ENCODE measurements around the gene GABRB2.

The GABRB2 gene

GRCh38 chr5:161269125-161269524 is 277.4 kb downstream of the GABRB2 start:
- TF ChIP-seq, protein P1, sequence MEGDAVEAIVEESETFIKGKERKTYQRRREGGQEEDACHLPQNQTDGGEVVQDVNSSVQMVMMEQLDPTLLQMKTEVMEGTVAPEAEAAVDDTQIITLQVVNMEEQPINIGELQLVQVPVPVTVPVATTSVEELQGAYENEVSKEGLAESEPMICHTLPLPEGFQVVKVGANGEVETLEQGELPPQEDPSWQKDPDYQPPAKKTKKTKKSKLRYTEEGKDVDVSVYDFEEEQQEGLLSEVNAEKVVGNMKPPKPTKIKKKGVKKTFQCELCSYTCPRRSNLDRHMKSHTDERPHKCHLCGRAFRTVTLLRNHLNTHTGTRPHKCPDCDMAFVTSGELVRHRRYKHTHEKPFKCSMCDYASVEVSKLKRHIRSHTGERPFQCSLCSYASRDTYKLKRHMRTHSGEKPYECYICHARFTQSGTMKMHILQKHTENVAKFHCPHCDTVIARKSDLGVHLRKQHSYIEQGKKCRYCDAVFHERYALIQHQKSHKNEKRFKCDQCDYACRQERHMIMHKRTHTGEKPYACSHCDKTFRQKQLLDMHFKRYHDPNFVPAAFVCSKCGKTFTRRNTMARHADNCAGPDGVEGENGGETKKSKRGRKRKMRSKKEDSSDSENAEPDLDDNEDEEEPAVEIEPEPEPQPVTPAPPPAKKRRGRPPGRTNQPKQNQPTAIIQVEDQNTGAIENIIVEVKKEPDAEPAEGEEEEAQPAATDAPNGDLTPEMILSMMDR (IDR thresholded peaks at IDR 0.05; ENCODE audit: low read depth, low read length) = no peak
- Histone ChIP-seq H3K36me3 (no peaks in the 10 kb centered on the region), H3K4me1 (no peaks in the 10 kb centered on the region), H3K4me3 (ENCODE audit: low read depth, low read length) (no peak overlapping the region), H3K27me3 (no peaks in the 10 kb centered on the region), H3K9me3 (no peaks in the 10 kb centered on the region)
- no peak for DNase-seq

DNA sequence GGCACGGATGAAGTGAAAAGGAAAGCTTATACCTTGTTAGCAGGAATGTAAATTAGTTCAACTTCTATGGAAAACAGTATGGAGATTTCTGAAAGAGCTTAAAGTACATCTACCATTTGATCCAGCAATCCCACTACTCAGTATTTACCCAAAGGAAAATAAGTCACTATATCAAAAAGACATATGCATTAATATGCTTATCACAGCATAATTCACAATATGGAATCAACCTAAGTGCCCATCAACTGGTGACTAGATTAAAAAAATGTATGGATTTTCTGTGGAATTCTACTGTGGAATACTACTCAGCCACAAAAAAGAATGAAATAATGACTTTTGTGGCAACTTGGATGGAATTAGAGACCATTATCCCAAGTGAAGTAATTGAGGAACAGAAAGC is 279.6 kb downstream of the GABRB2 start:
- Histone ChIP-seq H3K4me3 (ENCODE audit: low read depth, low read length) (no peak overlapping the region), H3K36me3 (no peaks in the 10 kb centered on the region), H3K4me1 (no peaks in the 10 kb centered on the region), H3K27me3 (no peaks in the 10 kb centered on the region), H3K9me3 (no peaks in the 10 kb centered on the region)
- TF ChIP-seq, protein P1 (IDR thresholded peaks at IDR 0.05; ENCODE audit: low read depth, low read length) = no peak
- no peak for DNase-seq

DNA sequence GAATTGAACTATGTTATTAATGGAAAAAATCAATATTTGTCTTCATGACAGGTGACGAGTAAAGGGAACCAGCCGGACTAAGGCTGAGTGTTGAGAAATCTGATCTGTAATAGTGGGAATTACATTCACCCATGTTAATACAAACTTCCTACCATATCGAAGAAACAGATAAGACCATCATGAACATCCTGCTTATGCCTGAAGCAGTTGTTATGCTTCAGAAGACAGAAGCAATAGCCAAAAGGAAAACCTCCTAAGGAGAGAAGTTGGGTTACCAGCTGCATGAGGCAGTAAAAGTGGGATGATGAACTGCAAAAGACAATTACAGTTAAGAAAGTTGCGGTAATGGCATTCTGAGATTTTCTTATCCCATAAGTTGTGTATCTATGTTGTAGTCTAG is 281.5 kb downstream of the GABRB2 start:
- H3K4me3 ChIP-seq (ENCODE audit: low read depth, low read length) = no peak overlapping the region
- no peaks in the 10 kb centered on the region for H3K4me1 ChIP-seq
- DNase-seq = no peak
- no peaks in the 10 kb centered on the region for H3K9me3 ChIP-seq
- H3K36me3 ChIP-seq = no peaks in the 10 kb centered on the region
- H3K27me3 ChIP-seq = no peaks in the 10 kb centered on the region
- TF ChIP-seq, protein P1 (IDR thresholded peaks at IDR 0.05; ENCODE audit: low read depth, low read length) = no peak

DNA sequence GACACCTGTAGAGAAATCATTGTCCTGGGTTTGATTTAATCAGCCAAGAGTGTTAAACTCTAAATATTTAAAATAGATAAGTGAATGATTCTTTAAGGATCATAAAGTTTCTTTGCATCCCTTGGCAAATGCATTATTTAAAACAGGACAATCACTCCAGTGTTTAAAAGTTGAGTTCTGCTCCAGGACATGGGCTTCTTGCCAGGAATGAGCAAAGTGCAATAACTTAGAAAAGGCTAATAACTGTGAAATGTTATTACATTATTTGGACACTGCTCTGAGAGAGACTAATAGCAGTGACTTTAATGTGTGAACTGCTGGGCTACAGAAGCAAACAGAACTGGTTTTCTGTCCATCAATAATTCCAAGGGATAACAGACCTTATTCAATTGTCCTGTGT is 283.3 kb downstream of the GABRB2 start:
- no peak for DNase-seq
- TF ChIP-seq, protein P1 (IDR thresholded peaks at IDR 0.05; ENCODE audit: low read depth, low read length) = no peak
- no peaks in the 10 kb centered on the region for H3K9me3 ChIP-seq

GRCh38 chr5:161261668-161262323 is 284.7 kb downstream of the GABRB2 start:
- Histone ChIP-seq H3K4me3 (ENCODE audit: low read depth, low read length) (no peak overlapping the region), H3K4me1 (no peaks in the 10 kb centered on the region), H3K27me3 (no peaks in the 10 kb centered on the region), H3K36me3 (no peaks in the 10 kb centered on the region), H3K9me3 (no peaks in the 10 kb centered on the region)
- DNase-seq = no peak
- TF ChIP-seq, protein P1 (IDR thresholded peaks at IDR 0.05; ENCODE audit: low read depth, low read length) = no peak

More for the DNA sequence above, 283.3 kb downstream of the GABRB2 start:
- Histone ChIP-seq H3K4me1 (no peaks in the 10 kb centered on the region), H3K36me3 (no peaks in the 10 kb centered on the region), H3K4me3 (ENCODE audit: low read depth, low read length) (no peak overlapping the region), H3K27me3 (no peaks in the 10 kb centered on the region)

GRCh38 chr5:161258438-161258837 is 288.1 kb downstream of the GABRB2 start:
- Histone ChIP-seq H3K27me3 (no peaks in the 10 kb centered on the region), H3K9me3 (no peaks in the 10 kb centered on the region), H3K4me3 (ENCODE audit: low read depth, low read length) (no peak overlapping the region), H3K4me1 (no peaks in the 10 kb centered on the region), H3K36me3 (no peaks in the 10 kb centered on the region)
- no peak for DNase-seq
- TF ChIP-seq, protein P1 (IDR thresholded peaks at IDR 0.05; ENCODE audit: low read depth, low read length) = no peak

Data from BE2C (cell line).